Embryonic facial prominence (tissue), 1 donor: Measurements from ENCODE around the gene SNRNP48.

Source experiments
- DNase-seq: peaks from one replicate; pipeline ENCODE4 v3.0.0-alpha.2; 2016; ENCODE audit errors: extremely low spot score

Gene SNRNP48

GRCh38 chr6:7593229-7593628 is 3.2 kb downstream of the SNRNP48 start:
- no peak for DNase-seq

- DNase-seq, result no peak
Observed at GRCh38 chr6:7594579-7595125, 4.7 kb downstream of the SNRNP48 start.

- DNase-seq, result no peak
Observed at GRCh38 chr6:7604003-7604402, 14.0 kb downstream of the SNRNP48 start.

GRCh38 chr6:7604506-7604905 is 14.5 kb downstream of the SNRNP48 start:
- DNase-seq, result no peak

- DNase-seq, result no peak
Observed at GRCh38 chr6:7615611-7616383, 25.8 kb downstream of the SNRNP48 start.

GRCh38 chr6:7617801-7618764 is 28.1 kb downstream of the SNRNP48 start:
- no peak for DNase-seq

- DNase-seq, result no peak
Observed at GRCh38 chr6:7621761-7622160, 31.8 kb downstream of the SNRNP48 start.

- no peak for DNase-seq
Observed at GRCh38 chr6:7624796-7625710, 35.1 kb downstream of the SNRNP48 start.

GRCh38 chr6:7628479-7628878 is 38.5 kb downstream of the SNRNP48 start:
- DNase-seq, result no peak

- no peak for DNase-seq
Observed at GRCh38 chr6:7628909-7629308, 38.9 kb downstream of the SNRNP48 start.

GRCh38 chr6:7629321-7629720 is 39.3 kb downstream of the SNRNP48 start:
- no peak for DNase-seq

GRCh38 chr6:7630792-7631191 is 40.8 kb downstream of the SNRNP48 start:
- DNase-seq, result no peak

- DNase-seq, result no peak
Observed at GRCh38 chr6:7631466-7631865, 41.5 kb downstream of the SNRNP48 start.

- DNase-seq, result no peak
Observed at GRCh38 chr6:7632501-7633290, 42.7 kb downstream of the SNRNP48 start.

- DNase-seq, result no peak
Observed at GRCh38 chr6:7633361-7633760, 43.4 kb downstream of the SNRNP48 start.

GRCh38 chr6:7636151-7636550 is 46.2 kb downstream of the SNRNP48 start:
- DNase-seq, result no peak

- DNase-seq, result no peak
Observed at GRCh38 chr6:7637533-7637932, 47.5 kb downstream of the SNRNP48 start.

GRCh38 chr6:7639427-7639826 is 49.4 kb downstream of the SNRNP48 start:
- no peak for DNase-seq

- DNase-seq, result no peak
Observed at GRCh38 chr6:7640016-7640415, 50.0 kb downstream of the SNRNP48 start.
